K562 (cell line): ENCODE data around the gene TMEM143. TPM values are rescaled to one million over a fixed set of nuclear protein-coding genes. Genes with fewer than 3 reads are reported as not detected.
A peak's percentile ranks its signal among the peaks of the same experiment; 100 is the strongest.

Experiments used
- ATAC-seq: fragments of 200-7000 bp; cut with Tn5 transposase; 3 replicates; pipeline ENCODE4 v1.9.1; 2020; ENCODE audit warnings: moderate library complexity
- BruUV-seq: library from RNA; stranded (reverse); fragments of 400-500 nt; replicated peaks from 2 replicates; lab custom pipeline; 2021; lab: Mats Ljungman, UMichigan
- CTCF ChIA-PET: fragments of 300-600 bp; formaldehyde crosslinking; extraction: SDS; loops from one replicate; lab custom pipeline; 2021; ENCODE audit warnings: low intra/inter-chr PET ratio; lab: Yijun Ruan, JAX
- POLR2A ChIA-PET: fragments of 300-600, 350-650 bp; sonication (Branson Sonifier 250); formaldehyde crosslinking; extraction: SDS; loops from one replicate; lab custom pipeline; 2021; ENCODE audit warnings: antibody characterized with exemption, inconsistent platforms; lab: Yijun Ruan, JAX
- DNase-seq, 4 experiments: peaks; one replicate each; pipeline versions ENCODE4 v3.0.0 to v3.0.0-alpha.2; 2011 to 2018; ENCODE audit warnings: low spot score in 3 of 4, mixed read lengths in 3 of 4; ENCODE audit errors: extremely low read depth in 1 of 4
- FAIRE-seq: peaks from 2 replicates; lab custom pipeline; 2011; peaks lifted over from hg19 to GRCh38; lab: Jason Lieb, UNC
- H2AFZ ChIP-seq: 2 replicates; pipeline ENCODE4 v1.6.0; 2011; ENCODE audit warnings: low read depth, low read length, control low read depth, inconsistent platforms
- H3K27ac ChIP-seq: fragments of 200-600 bp; 3 replicates; pipeline ENCODE4 v1.8.0; 2011; ENCODE audit warnings: low read depth, mild to moderate bottlenecking, control low read depth, inconsistent platforms, low read length, moderate library complexity, mixed read lengths; ENCODE audit errors: extremely low read depth
- H3K27me3 ChIP-seq, 2 experiments: fragments of 300-600 bp in 1 of 2; 2 replicates in 1 of 2; 3 replicates in 1 of 2; pipeline versions ENCODE4 v1.6.0 to v1.8.0; 2011; ENCODE audit warnings: inconsistent platforms in 2 of 2, low read length in 2 of 2, mild to moderate bottlenecking in 1 of 2, mixed read lengths in 1 of 2, moderate library complexity in 1 of 2; ENCODE audit not compliant: control insufficient read depth in 2 of 2, insufficient read depth in 2 of 2
- H3K36me3 ChIP-seq: fragments of 300-600 bp; 3 replicates; pipeline ENCODE4 v1.8.0; 2011; ENCODE audit warnings: mild to moderate bottlenecking, low read length, inconsistent platforms; ENCODE audit not compliant: control insufficient read depth, insufficient read depth
- H3K4me1 ChIP-seq, 2 experiments: fragments of 200-600 bp in 1 of 2; replicated peaks in 1 of 2; 2 replicates in 1 of 2; 3 replicates in 1 of 2; pipeline versions ENCODE4 v1.5.1 to v1.8.0; 2011; ENCODE audit warnings: inconsistent platforms in 2 of 2, low read length in 2 of 2, mild to moderate bottlenecking in 1 of 2, mixed read lengths in 1 of 2, moderate library complexity in 1 of 2; ENCODE audit not compliant: control insufficient read depth in 2 of 2, insufficient read depth in 2 of 2
- H3K4me2 ChIP-seq: 2 replicates; pipeline ENCODE4 v1.6.1; 2011; ENCODE audit warnings: low read length, control low read depth, inconsistent platforms, mixed read lengths; ENCODE audit not compliant: insufficient read depth
- H3K4me3 ChIP-seq: fragments of 200-600 bp; sonication (generic), shearing (Covaris generic); 2 replicates; pipeline ENCODE4 v1.5.1; 2016; ENCODE audit warnings: control low read depth, inconsistent platforms
- H3K79me2 ChIP-seq: fragments of 200-600 bp; 3 replicates; pipeline ENCODE4 v1.8.0; 2011; ENCODE audit warnings: low read length, inconsistent platforms; ENCODE audit not compliant: control insufficient read depth, insufficient read depth
- H3K9ac ChIP-seq, 2 experiments: 2 replicates each; pipeline versions ENCODE4 v1.6.0 to v1.6.1; 2011; ENCODE audit warnings: low read depth in 2 of 2, low read length in 2 of 2, control low read depth in 1 of 2, inconsistent platforms in 1 of 2, mild to moderate bottlenecking in 1 of 2, mixed read lengths in 1 of 2; ENCODE audit not compliant: insufficient read depth in 1 of 2
- H3K9me1 ChIP-seq: one replicate; pipeline ENCODE4 v1.6.0; 2011; ENCODE audit warnings: inconsistent platforms, mild to moderate bottlenecking, low read length, moderate library complexity; ENCODE audit not compliant: control insufficient read depth, insufficient read depth
- H3K9me3 ChIP-seq: replicated peaks from 2 replicates; pipeline ENCODE4 v1.5.1; 2011; ENCODE audit warnings: low read depth, low read length, inconsistent platforms; ENCODE audit not compliant: control insufficient read depth, insufficient read depth
- H4K20me1 ChIP-seq: replicated peaks from 2 replicates; pipeline ENCODE4 v1.6.1; 2011; ENCODE audit warnings: low read length, inconsistent platforms, mixed read lengths; ENCODE audit not compliant: control insufficient read depth, insufficient read depth
- ETV1 ChIP-seq: fragments of 450-650 bp; conservative IDR thresholded peaks from 2 replicates; pipeline ENCODE4 v1.6.1; 2016; ENCODE audit warnings: missing genetic modification characterization, control low read depth, low read depth, missing compliant biosample characterization
- FOXM1 ChIP-seq, 2 experiments: fragments of 450-650 bp in 1 of 2; sonication (generic) in 1 of 2; formaldehyde crosslinking in 1 of 2; IDR thresholded peaks; 2 replicates each; pipeline versions ENCODE4 v1.6.1 to v1.9.0; 2017 to 2022; ENCODE audit warnings: low read depth in 2 of 2, mild to moderate bottlenecking in 2 of 2, missing genetic modification reagents in 1 of 2, moderate library complexity in 1 of 2
- GABPB1 ChIP-seq: sonication (generic); formaldehyde crosslinking; IDR thresholded peaks from 2 replicates; pipeline ENCODE4 v1.8.0; 2022; ENCODE audit warnings: mild to moderate bottlenecking, missing genetic modification reagents
- NR0B1 ChIP-seq: fragments of 450-650 bp; IDR thresholded peaks from one replicate; pipeline ENCODE4 v1.6.1; 2018; ENCODE audit warnings: mild to moderate bottlenecking, moderate library complexity; ENCODE audit not compliant: partially characterized antibody
- RBM15 ChIP-seq: fragments of 200-400 bp; formaldehyde crosslinking; IDR thresholded peaks from 2 replicates; pipeline ENCODE4 v1.6.1; 2018; ENCODE audit warnings: mild to moderate bottlenecking, low read length, moderate library complexity; ENCODE audit not compliant: insufficient read depth
- SAP30 ChIP-seq: fragments of 200-600 bp; sonication (generic); IDR thresholded peaks from 2 replicates; pipeline ENCODE4 v1.6.1; 2012; ENCODE audit warnings: borderline replicate concordance, low read depth, mild to moderate bottlenecking, moderate library complexity, low read length, control low read depth, inconsistent platforms; ENCODE audit not compliant: insufficient read depth, poor library complexity, severe bottlenecking
- ZNF121 ChIP-seq: sonication (generic); formaldehyde crosslinking; conservative IDR thresholded peaks from 2 replicates; pipeline ENCODE4 v1.8.0; 2022; ENCODE audit warnings: missing genetic modification reagents
- ZNF766 ChIP-seq: fragments of 200-800 bp; sonication (Bioruptor generic); conservative IDR thresholded peaks from 2 replicates; pipeline ENCODE4 v1.6.1; 2016; ENCODE audit warnings: missing genetic modification characterization, missing compliant biosample characterization
- WGBS: fragments of 100-300 bp; shearing (Covaris generic); methylation state at CpG from one replicate; pipeline ENCODE4 v1.1.6; 2016; ENCODE audit warnings: low coverage, mixed read lengths; ENCODE audit not compliant: insufficient coverage; ENCODE audit errors: missing lambda C conversion rate; 5-methylcytosine and 5-hydroxymethylcytosine counted together
- in situ Hi-C: fragments of 300-500 bp; cut with MboI; formaldehyde crosslinking; loops from 4 replicates; pipeline ENCODE4 v1.15.0; 2018; ENCODE audit warnings: inconsistent platforms, mixed read lengths
- intact Hi-C: fragments of 100-400 bp; cut with micrococcal nuclease; formaldehyde crosslinking; loops from 2 replicates; pipeline ENCODE4 v1.14.2; 2022
- polyA plus RNA-seq, 8 experiments: library from polyadenylated mRNA; depleted of rRNA in 4 of 8; stranded (reverse) in 5 of 8; unstranded in 3 of 8; fragments of >200 nt; fragmentation: Nextera tagmentation in 2 of 8; fragmentation: Illumina TruSeq in 1 of 8; extraction: Ambion mirVana in 2 of 8; extraction: Trizol in 1 of 8; gene quantifications; 2 replicates each; pipeline versions ENCODE4 v1.2.1 to v1.2.3, GENCODE V29; 2011 to 2014; ENCODE audit warnings: inconsistent platforms in 1 of 8, missing spikeins in 1 of 8
- total RNA-seq, 7 experiments: library from RNA; depleted of rRNA in 6 of 7; stranded (reverse); fragments of >200 nt in 6 of 7; fragmentation: Illumina TruSeq in 2 of 7; extraction: Trizol in 2 of 7; gene quantifications; 2 replicates each; pipeline versions ENCODE4 v1.2.1 to v1.2.3, GENCODE V29; 2011 to 2021; ENCODE audit warnings: low replicate concordance in 1 of 7
- TF ChIP-seq, protein P1 (sequence below): sonication (generic); formaldehyde crosslinking; IDR thresholded peaks from 2 replicates; pipeline ENCODE4 v1.8.0; 2023; ENCODE audit warnings: mild to moderate bottlenecking, missing genetic modification reagents
- TF ChIP-seq, protein P2 (sequence below): conservative IDR thresholded peaks from 2 replicates; pipeline ENCODE4 v1.6.1; 2011; ENCODE audit warnings: low read depth, mild to moderate bottlenecking, low read length; ENCODE audit not compliant: control insufficient read depth

Gene TMEM143
- total and polyA plus RNA-seq, 9 of the 15 experiments (the other 6 are each of a cell fraction or from before 2014, with no cell fraction given), result 0.66 to 8.8 (median 4.3) TPM

DNA sequence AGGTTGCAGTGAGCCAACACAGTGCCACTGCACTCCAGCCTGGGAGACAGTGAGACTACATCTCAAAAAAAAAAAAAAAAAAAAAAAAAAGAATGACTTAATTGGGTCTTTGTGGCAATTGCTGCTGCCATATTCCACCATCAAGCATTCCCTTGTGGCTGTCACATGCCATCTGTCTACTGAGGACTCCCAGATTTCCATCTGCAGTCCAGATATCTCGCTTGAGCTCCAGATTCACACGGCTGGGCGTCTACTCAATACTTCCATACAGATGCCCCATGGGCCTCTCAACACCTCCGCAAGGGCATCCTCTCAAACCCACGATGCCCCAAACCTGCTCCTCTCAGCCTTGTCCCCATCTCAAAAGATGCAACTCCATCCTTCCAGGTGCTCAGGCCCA lies 12.9 kb downstream of the TMEM143 start:
- Histone ChIP-seq H3K4me1 (peaks cover 9 to 13% of the 10 kb centered on the region in 2 experiments; a peak in 4 of 5 replicates), H3K9me1 (no peaks in the 10 kb centered on the region), H3K9me3 (no peaks in the 10 kb centered on the region), H3K4me2 (no peak overlapping the region), H3K9ac (no peak overlapping the region), H4K20me1 (no peaks in the 10 kb centered on the region), H3K27ac (no peak overlapping the region), H3K36me3 (no peaks in the 10 kb centered on the region), H3K27me3 (no peaks in the 10 kb centered on the region)
- FAIRE-seq (no peak), DNase-seq (no peak), ATAC-seq (no peak)
- CTCF ChIA-PET, result no interaction called here
- no TSS peak for BruUV-seq
- WGBS, result 63% methylated on average over 5 of the region's 5 CpGs
- TF ChIP-seq FOXM1 (IDR thresholded peaks at IDR 0.05; ENCODE audit: low read depth) (no peak), FOXM1 (CRISPR knock-in tag; IDR thresholded peaks at IDR 0.05; ENCODE audit: low read depth) (no peak), RBM15 (no peak), ZNF766 (CRISPR knock-in tag) (no peak)
- TF ChIP-seq, all 486 proteins: peak for 0
- Histone ChIP-seq H3K4me3 (no peak overlapping the region), H3K79me2 (no peaks in the 10 kb centered on the region), H2AFZ (no peak overlapping the region)
- in situ Hi-C loops (no loop called here), intact Hi-C loops (loop anchor here (1.0 kb wide), 1 partner anchor 233 kb away; no protein-coding TSS in a partner anchor)
- POLR2A ChIA-PET, result interaction anchor here (0.6 to 1.0 kb wide), 3 partner anchors 12 to 65 kb away, joined by 3 to 8 read pairs (median 4); partner anchors contain the start of gene TMEM143

DNA sequence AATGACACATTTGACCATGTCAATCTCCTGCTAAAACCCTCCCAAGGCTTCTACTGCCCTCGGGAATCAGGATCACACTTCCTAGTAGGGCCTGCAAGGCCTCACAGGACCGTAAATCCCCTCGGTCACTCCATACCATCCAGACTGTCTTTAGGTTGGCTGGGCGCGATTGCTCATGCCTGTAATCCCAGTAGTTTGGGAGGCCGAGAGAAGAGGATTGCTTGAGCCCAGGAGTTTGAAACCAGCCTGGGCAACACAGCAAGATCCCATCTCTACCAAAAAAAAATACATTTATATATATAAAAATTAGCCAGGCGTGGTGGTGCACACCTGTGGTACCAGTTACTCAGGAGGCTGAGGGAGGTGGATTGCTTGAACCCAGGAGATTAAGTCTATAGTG lies 15.0 kb downstream of the TMEM143 start:
- no peak overlapping the region for H3K4me2 ChIP-seq
- POLR2A ChIA-PET, result interaction anchor here (0.6 kb wide), 1 partner anchor 40 kb away, joined by 3 read pairs; no protein-coding TSS in a partner anchor
- CTCF ChIA-PET, result no interaction called here
- TF ChIP-seq SAP30 (no peak), NR0B1 (no peak), ZNF121 (CRISPR knock-in tag) (peak; percentile 85), GABPB1 (CRISPR knock-in tag) (no peak), ETV1 (tag) (no peak)
- TF ChIP-seq, protein P1, sequence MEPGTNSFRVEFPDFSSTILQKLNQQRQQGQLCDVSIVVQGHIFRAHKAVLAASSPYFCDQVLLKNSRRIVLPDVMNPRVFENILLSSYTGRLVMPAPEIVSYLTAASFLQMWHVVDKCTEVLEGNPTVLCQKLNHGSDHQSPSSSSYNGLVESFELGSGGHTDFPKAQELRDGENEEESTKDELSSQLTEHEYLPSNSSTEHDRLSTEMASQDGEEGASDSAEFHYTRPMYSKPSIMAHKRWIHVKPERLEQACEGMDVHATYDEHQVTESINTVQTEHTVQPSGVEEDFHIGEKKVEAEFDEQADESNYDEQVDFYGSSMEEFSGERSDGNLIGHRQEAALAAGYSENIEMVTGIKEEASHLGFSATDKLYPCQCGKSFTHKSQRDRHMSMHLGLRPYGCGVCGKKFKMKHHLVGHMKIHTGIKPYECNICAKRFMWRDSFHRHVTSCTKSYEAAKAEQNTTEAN (CRISPR knock-in tag), result no peak
- TF ChIP-seq, protein P2, sequence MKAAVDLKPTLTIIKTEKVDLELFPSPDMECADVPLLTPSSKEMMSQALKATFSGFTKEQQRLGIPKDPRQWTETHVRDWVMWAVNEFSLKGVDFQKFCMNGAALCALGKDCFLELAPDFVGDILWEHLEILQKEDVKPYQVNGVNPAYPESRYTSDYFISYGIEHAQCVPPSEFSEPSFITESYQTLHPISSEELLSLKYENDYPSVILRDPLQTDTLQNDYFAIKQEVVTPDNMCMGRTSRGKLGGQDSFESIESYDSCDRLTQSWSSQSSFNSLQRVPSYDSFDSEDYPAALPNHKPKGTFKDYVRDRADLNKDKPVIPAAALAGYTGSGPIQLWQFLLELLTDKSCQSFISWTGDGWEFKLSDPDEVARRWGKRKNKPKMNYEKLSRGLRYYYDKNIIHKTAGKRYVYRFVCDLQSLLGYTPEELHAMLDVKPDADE, result no peak
- no peaks in the 10 kb centered on the region for H3K79me2 ChIP-seq
- no peaks in the 10 kb centered on the region for H4K20me1 ChIP-seq
- H3K4me3 ChIP-seq, result no peak overlapping the region
- H3K9me3 ChIP-seq, result no peaks in the 10 kb centered on the region
- intact Hi-C loops, result no loop called here
- H3K27me3 ChIP-seq, result no peaks in the 10 kb centered on the region
- WGBS, result 81% methylated on average over 7 of the region's 7 CpGs
- in situ Hi-C loops, result loop anchor here (5.0 kb wide), 1 partner anchor 46 kb away; no protein-coding TSS in a partner anchor
- no peaks in the 10 kb centered on the region for H3K36me3 ChIP-seq
- no peak overlapping the region for H2AFZ ChIP-seq
- no peak overlapping the region for H3K9ac ChIP-seq
- no peaks in the 10 kb centered on the region for H3K9me1 ChIP-seq
- H3K27ac ChIP-seq, result no peak overlapping the region
- DNase-seq (no peak), ATAC-seq (no peak), FAIRE-seq (no peak)
- no TSS peak for BruUV-seq
- peaks cover 3 to 8% of the 10 kb centered on the region in 2 experiments; a peak in 3 of 5 replicates for H3K4me1 ChIP-seq
